ENCODE data around the gene PLA2R1.

Gene PLA2R1

GRCh38 chr2:160028431-160029269 lies 33.8 kb downstream of the PLA2R1 start:
- no peak for DNase-seq

- no peak for DNase-seq
These were observed 40.3 kb downstream of the PLA2R1 start for GRCh38 chr2:160022162-160022561.

- DNase-seq, result no peak
These were observed 42.9 kb downstream of the PLA2R1 start for GRCh38 chr2:160019374-160020090.

- no peak for DNase-seq
These were observed 46.7 kb downstream of the PLA2R1 start for GRCh38 chr2:160015746-160016145.

GRCh38 chr2:160014227-160014626 lies 48.2 kb downstream of the PLA2R1 start:
- DNase-seq, result no peak

GRCh38 chr2:160010361-160011145 lies 51.9 kb downstream of the PLA2R1 start:
- no peak for DNase-seq

GRCh38 chr2:160007111-160007510 lies 55.3 kb downstream of the PLA2R1 start:
- DNase-seq, result no peak

GRCh38 chr2:160006475-160006874 lies 55.9 kb downstream of the PLA2R1 start:
- no peak for DNase-seq

GRCh38 chr2:160005908-160006307 lies 56.5 kb downstream of the PLA2R1 start:
- no peak for DNase-seq

GRCh38 chr2:160005476-160005875 lies 56.9 kb downstream of the PLA2R1 start:
- no peak for DNase-seq

- no peak for DNase-seq
These were observed 63.5 kb downstream of the PLA2R1 start for GRCh38 chr2:159998961-159999360.

GRCh38 chr2:159998243-159998642 lies 64.2 kb downstream of the PLA2R1 start:
- DNase-seq, result no peak

- no peak for DNase-seq
These were observed 65.4 kb downstream of the PLA2R1 start for GRCh38 chr2:159996792-159997546.

GRCh38 chr2:159995038-159995437 lies 67.4 kb downstream of the PLA2R1 start:
- DNase-seq, result no peak

- DNase-seq, result no peak
These were observed 73.2 kb downstream of the PLA2R1 start for GRCh38 chr2:159989249-159989648.

GRCh38 chr2:159988412-159988970 lies 73.9 kb downstream of the PLA2R1 start:
- no peak for DNase-seq

- no peak for DNase-seq
These were observed 75.2 kb downstream of the PLA2R1 start for GRCh38 chr2:159987181-159987580.

- no peak for DNase-seq
These were observed 76.8 kb downstream of the PLA2R1 start for GRCh38 chr2:159985656-159986055.

GRCh38 chr2:159984034-159984433 lies 78.4 kb downstream of the PLA2R1 start:
- DNase-seq, result no peak

GRCh38 chr2:159982842-159983785 lies 79.3 kb downstream of the PLA2R1 start:
- no peak for DNase-seq

GRCh38 chr2:159982270-159982669 lies 80.1 kb downstream of the PLA2R1 start:
- DNase-seq, result no peak

All from NCI-H146 (cell line).